GM21825 (cell line): ENCODE data around the gene TAS1R1.

ENCODE experiments used
- ATAC-seq: cut with Tn5 transposase; IDR thresholded peaks from one replicate; pipeline ENCODE4 v1.9.1; 2021; ENCODE audit warnings: mild to moderate bottlenecking, moderate library complexity; ENCODE audit not compliant: unreplicated experiment

The TAS1R1 gene

GRCh38 chr1:6627841-6628545 is 72.9 kb downstream of the TAS1R1 start:
- ATAC-seq = no peak

DNA sequence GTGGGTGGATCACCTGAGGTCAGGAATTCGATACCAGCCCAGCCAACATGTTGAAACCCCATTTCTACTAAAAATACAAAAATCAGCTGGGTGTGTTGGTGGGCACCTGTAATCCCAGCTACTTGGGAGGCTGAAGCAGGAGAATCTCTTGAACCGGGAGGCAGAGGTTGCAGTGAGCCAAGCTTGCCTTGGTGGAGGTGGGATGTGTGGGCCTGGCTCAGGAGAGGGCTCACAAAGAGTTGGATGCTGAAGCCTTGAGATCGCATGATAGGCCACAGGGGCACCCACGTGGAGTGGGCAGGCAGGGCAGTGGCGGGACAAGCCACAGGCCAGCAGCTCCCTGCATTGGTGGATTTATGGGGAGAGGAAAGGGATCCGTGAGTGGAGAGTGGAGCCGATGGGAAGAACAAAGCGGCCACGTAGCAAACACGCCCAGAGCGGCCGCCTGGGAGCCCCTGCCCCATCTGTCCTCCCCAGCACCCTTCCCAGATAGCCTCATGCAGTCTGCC is 73.9 kb downstream of the TAS1R1 start:
- ATAC-seq = no peak
